ENCODE results near the gene MED10. TPM values are rescaled to one million over a fixed set of nuclear protein-coding genes. Genes with fewer than 3 reads are reported as not detected.

Gene MED10
- total and polyA plus RNA-seq, 4 donors = 18.9 to 34.3 (median 31.4) TPM

GRCh38 chr5:6347673-6348072 lies 30.7 kb downstream of the MED10 start:
- WGBS, 2 donors = 93 to 95% methylated on average over 19 of the region's 19 CpGs
- Histone ChIP-seq H3K9ac (ENCODE audit: insufficient read depth in 1 of 2, low read length in 2 of 2) (no peak overlapping the region), H3K4me3 (no peak overlapping the region), H3K27me3 (ENCODE audit: control insufficient read depth in 3 of 3, insufficient read depth in 3 of 3, low read length in 2 of 3) (no peaks in the 10 kb centered on the region), H3K4me1 (ENCODE audit: control insufficient read depth in 5 of 5, insufficient read depth in 5 of 5, low read length in 5 of 5) (no peaks in the 10 kb centered on the region), H3K9me3 (ENCODE audit: control insufficient read depth in 4 of 4, insufficient read depth in 3 of 4, low read length in 3 of 4) (no peaks in the 10 kb centered on the region), H3K27ac (ENCODE audit: low read depth in 1 of 2, low read length in 1 of 2) (no peak overlapping the region), H3K36me3 (ENCODE audit: control insufficient read depth in 4 of 4, insufficient read depth in 4 of 4, low read length in 4 of 4) (no peaks in the 10 kb centered on the region)
- no peak for DNase-seq
- ATAC-seq (ENCODE audit: insufficient read depth, low FRiP score) = no peak
- no peak for TF ChIP-seq CTCF (IDR thresholded peaks at IDR 0.05; ENCODE audit: control extremely low read depth, extremely low read depth)

GRCh38 chr5:6347165-6347564 lies 31.2 kb downstream of the MED10 start:
- DNase-seq = no peak
- Histone ChIP-seq H3K36me3 (ENCODE audit: control insufficient read depth in 4 of 4, insufficient read depth in 4 of 4, low read length in 4 of 4) (no peaks in the 10 kb centered on the region), H3K4me3 (no peak overlapping the region), H3K4me1 (ENCODE audit: control insufficient read depth in 5 of 5, insufficient read depth in 5 of 5, low read length in 5 of 5) (no peaks in the 10 kb centered on the region), H3K9me3 (ENCODE audit: control insufficient read depth in 4 of 4, insufficient read depth in 3 of 4, low read length in 3 of 4) (no peaks in the 10 kb centered on the region), H3K27me3 (ENCODE audit: control insufficient read depth in 3 of 3, insufficient read depth in 3 of 3, low read length in 2 of 3) (no peaks in the 10 kb centered on the region), H3K27ac (ENCODE audit: low read depth in 1 of 2, low read length in 1 of 2) (no peak overlapping the region), H3K9ac (ENCODE audit: insufficient read depth in 1 of 2, low read length in 2 of 2) (no peak overlapping the region)
- TF ChIP-seq CTCF (IDR thresholded peaks at IDR 0.05; ENCODE audit: control extremely low read depth, extremely low read depth) = no peak
- no peak for ATAC-seq (ENCODE audit: insufficient read depth, low FRiP score)
- 90 to 95% methylated on average over 4 of the region's 4 CpGs for WGBS, 2 donors

GRCh38 chr5:6344593-6344989 lies 33.8 kb downstream of the MED10 start:
- WGBS, 2 donors = 87 to 92% methylated on average over 5 of the region's 5 CpGs

More at GRCh38 chr5:6344593-6344989, 33.8 kb downstream of the MED10 start:
- H3K4me3 ChIP-seq = no peak overlapping the region
- H3K9me3 ChIP-seq (ENCODE audit: control insufficient read depth in 4 of 4, insufficient read depth in 3 of 4, low read length in 3 of 4) = no peaks in the 10 kb centered on the region
- no peak overlapping the region for H3K27ac ChIP-seq (ENCODE audit: low read depth in 1 of 2, low read length in 1 of 2)
- no peak for DNase-seq
- no peak for ATAC-seq (ENCODE audit: insufficient read depth, low FRiP score)
- H3K36me3 ChIP-seq (ENCODE audit: control insufficient read depth in 4 of 4, insufficient read depth in 4 of 4, low read length in 4 of 4) = no peaks in the 10 kb centered on the region
- no peaks in the 10 kb centered on the region for H3K4me1 ChIP-seq (ENCODE audit: control insufficient read depth in 5 of 5, insufficient read depth in 5 of 5, low read length in 5 of 5)
- no peaks in the 10 kb centered on the region for H3K27me3 ChIP-seq (ENCODE audit: control insufficient read depth in 3 of 3, insufficient read depth in 3 of 3, low read length in 2 of 3)
- no peak overlapping the region for H3K9ac ChIP-seq (ENCODE audit: insufficient read depth in 1 of 2, low read length in 2 of 2)
- no peak for TF ChIP-seq CTCF (IDR thresholded peaks at IDR 0.05; ENCODE audit: control extremely low read depth, extremely low read depth)
